Spinal cord (tissue), 10 donors: ENCODE measurements around the gene PXYLP1. TPM values are rescaled to one million over a fixed set of nuclear protein-coding genes. Genes with fewer than 3 reads are reported as not detected.
"Not testable (repeated sequence)": the region's sequence is repeated elsewhere in the genome, so short reads cannot be mapped to it uniquely, and the experiment has no call there.

Experiments used
- DNase-seq, 6 donors: peaks; one replicate each; pipeline versions ENCODE4 v3.0.0 to v3.0.0-alpha.2; 2013 to 2015; ENCODE audit warnings: low spot score in 6 of 6, low read depth in 4 of 6
- H3K27ac ChIP-seq: one replicate; pipeline ENCODE4 v1.5.1; 2013; ENCODE audit warnings: low read depth, low read length, control low read depth
- H3K27me3 ChIP-seq: one replicate; pipeline ENCODE4 v1.6.1; 2013; ENCODE audit warnings: low read length; ENCODE audit not compliant: control insufficient read depth, insufficient read depth
- H3K36me3 ChIP-seq: one replicate; pipeline ENCODE4 v1.6.1; 2013; ENCODE audit warnings: low read length; ENCODE audit not compliant: control insufficient read depth, insufficient read depth
- H3K4me1 ChIP-seq: one replicate; pipeline ENCODE4 v1.6.1; 2013; ENCODE audit warnings: low read length; ENCODE audit not compliant: control insufficient read depth, insufficient read depth
- H3K4me3 ChIP-seq: one replicate; pipeline ENCODE4 v1.5.1; 2013; ENCODE audit warnings: low read depth, low read length, control low read depth
- H3K9me3 ChIP-seq: one replicate; pipeline ENCODE4 v1.6.1; 2013; ENCODE audit warnings: low read length; ENCODE audit not compliant: control insufficient read depth, insufficient read depth
- WGBS: methylation state at CpG from one replicate; pipeline ENCODE4 v1.1.5; 2013; ENCODE audit warnings: missing lambda C conversion rate; ENCODE audit not compliant: insufficient coverage; 5-methylcytosine and 5-hydroxymethylcytosine counted together
- polyA plus RNA-seq, 2 donors: library from polyadenylated mRNA; unstranded; fragments of 120-200 nt; gene quantifications; one replicate each; pipeline ENCODE4 v1.2.1, GENCODE V29; 2013; ENCODE audit not compliant: insufficient read length in 2 of 2
- total RNA-seq, 2 donors: library from RNA; depleted of rRNA in 1 of 2; stranded (reverse); fragments of 120-200 nt in 1 of 2; fragments of >200 nt in 1 of 2; gene quantifications; one replicate each; pipeline versions ENCODE4 v1.2.3 to v1.2.4, GENCODE V29; 2013 to 2014
- donor health status: healthy.

Gene PXYLP1
- total and polyA plus RNA-seq, 4 donors = 33.2 to 48.6 (median 42.1) TPM

- no peak for DNase-seq
- Histone ChIP-seq H3K27ac (no peak overlapping the region), H3K9me3 (no peaks in the 10 kb centered on the region), H3K36me3 (no peaks in the 10 kb centered on the region), H3K4me1 (no peaks in the 10 kb centered on the region), H3K27me3 (no peaks in the 10 kb centered on the region), H3K4me3 (no peak overlapping the region)
- 95% methylated on average over 4 of the region's 4 CpGs for WGBS
These were observed 27.3 kb upstream of the PXYLP1 start for GRCh38 chr3:141204343-141204742.

- H3K4me1 ChIP-seq, H3K27me3 ChIP-seq, DNase-seq, H3K27ac ChIP-seq, H3K9me3 ChIP-seq, H3K4me3 ChIP-seq, H3K36me3 ChIP-seq: not testable (repeated sequence)
- 60% methylated on average over 1 of the region's 1 CpG for WGBS
These were observed 20.3 kb upstream of the PXYLP1 start for GRCh38 chr3:141211306-141211705.

- Histone ChIP-seq H3K4me3 (no peak overlapping the region), H3K27me3 (no peaks in the 10 kb centered on the region), H3K9me3 (no peaks in the 10 kb centered on the region), H3K4me1 (no peaks in the 10 kb centered on the region), H3K27ac (no peak overlapping the region), H3K36me3 (no peaks in the 10 kb centered on the region)
- 83% methylated on average over 1 of the region's 2 CpGs for WGBS
- DNase-seq = no peak
These were observed 19.5 kb upstream of the PXYLP1 start for GRCh38 chr3:141212101-141212500.

- Histone ChIP-seq H3K27me3 (no peaks in the 10 kb centered on the region), H3K4me1 (no peaks in the 10 kb centered on the region), H3K9me3 (no peaks in the 10 kb centered on the region), H3K27ac (no peak overlapping the region), H3K36me3 (no peaks in the 10 kb centered on the region), H3K4me3 (no peak overlapping the region)
- no peak for DNase-seq
These were observed 19.1 kb upstream of the PXYLP1 start for GRCh38 chr3:141212555-141212954.

- Histone ChIP-seq H3K27ac (no peak overlapping the region), H3K4me1 (no peaks in the 10 kb centered on the region), H3K4me3 (no peak overlapping the region), H3K27me3 (no peaks in the 10 kb centered on the region), H3K9me3 (no peaks in the 10 kb centered on the region), H3K36me3 (no peaks in the 10 kb centered on the region)
- WGBS = 40% methylated on average over 1 of the region's 2 CpGs
- no peak for DNase-seq
These were observed 14.7 kb upstream of the PXYLP1 start for GRCh38 chr3:141216975-141217374.

- Histone ChIP-seq H3K36me3 (no peaks in the 10 kb centered on the region), H3K9me3 (no peaks in the 10 kb centered on the region), H3K27ac (no peak overlapping the region), H3K4me3 (no peak overlapping the region), H3K4me1 (no peaks in the 10 kb centered on the region), H3K27me3 (no peaks in the 10 kb centered on the region)
- WGBS = 89% methylated on average over 2 of the region's 2 CpGs
- DNase-seq = no peak
These were observed 14.2 kb upstream of the PXYLP1 start for GRCh38 chr3:141217389-141217788.

- WGBS = 0% methylated on average over 1 of the region's 2 CpGs
- H3K4me1 ChIP-seq = no peaks in the 10 kb centered on the region
- no peaks in the 10 kb centered on the region for H3K36me3 ChIP-seq
- H3K9me3 ChIP-seq = no peaks in the 10 kb centered on the region
- H3K4me3 ChIP-seq = no peak overlapping the region
- peak in 1 of 6 donors; percentile 82 for DNase-seq
- H3K27me3 ChIP-seq = no peaks in the 10 kb centered on the region
- H3K27ac ChIP-seq = no peak overlapping the region
These were observed 13.3 kb upstream of the PXYLP1 start for GRCh38 chr3:141218162-141218835.

GRCh38 chr3:141218926-141219325 lies 12.7 kb upstream of the PXYLP1 start:
- Histone ChIP-seq H3K36me3 (no peaks in the 10 kb centered on the region), H3K27ac (no peak overlapping the region), H3K4me3 (no peak overlapping the region), H3K4me1 (no peaks in the 10 kb centered on the region), H3K27me3 (no peaks in the 10 kb centered on the region), H3K9me3 (no peaks in the 10 kb centered on the region)
- 33% methylated on average over 1 of the region's 2 CpGs for WGBS
- DNase-seq = peak in 1 of 6 donors; percentile 91

- WGBS = no CpG with 5 or more reads among the region's 2 CpGs
- Histone ChIP-seq H3K9me3 (no peaks in the 10 kb centered on the region), H3K36me3 (no peaks in the 10 kb centered on the region), H3K27ac (no peak overlapping the region), H3K4me3 (no peak overlapping the region), H3K4me1 (no peaks in the 10 kb centered on the region), H3K27me3 (no peaks in the 10 kb centered on the region)
- DNase-seq = no peak
These were observed 7.9 kb upstream of the PXYLP1 start for GRCh38 chr3:141223673-141224166.

GRCh38 chr3:141225939-141226338 lies 5.7 kb upstream of the PXYLP1 start:
- no peak overlapping the region for H3K4me3 ChIP-seq
- H3K4me1 ChIP-seq = peaks cover 8% of the 10 kb centered on the region
- H3K9me3 ChIP-seq = no peaks in the 10 kb centered on the region
- H3K27ac ChIP-seq = no peak overlapping the region
- H3K27me3 ChIP-seq = no peaks in the 10 kb centered on the region
- no peak for DNase-seq
- H3K36me3 ChIP-seq = no peaks in the 10 kb centered on the region
